Stimulated activated CD8-positive, alpha-beta memory T cell treated with anti-CD3 and anti-CD28 coated beads, Interleukin-4, amount 100 ng/mL, for 1 hour (primary cell): Measurements from ENCODE around the gene CDKN3.
A peak's percentile ranks its signal among the peaks of the same experiment; 100 is the strongest.
"Not testable (repeated sequence)": the region's sequence is repeated elsewhere in the genome, so short reads cannot be mapped to it uniquely, and the experiment has no call there.

Experiments
- DNase-seq, 2 donors: peaks; one replicate each; pipeline ENCODE4 v3.0.0-alpha.2; 2020; ENCODE audit warnings: low read depth in 2 of 2, low spot score in 1 of 2

Gene CDKN3

GRCh38 chr14:54423991-54424390 lies 27.2 kb downstream of the CDKN3 start:
- DNase-seq = no peak

DNA sequence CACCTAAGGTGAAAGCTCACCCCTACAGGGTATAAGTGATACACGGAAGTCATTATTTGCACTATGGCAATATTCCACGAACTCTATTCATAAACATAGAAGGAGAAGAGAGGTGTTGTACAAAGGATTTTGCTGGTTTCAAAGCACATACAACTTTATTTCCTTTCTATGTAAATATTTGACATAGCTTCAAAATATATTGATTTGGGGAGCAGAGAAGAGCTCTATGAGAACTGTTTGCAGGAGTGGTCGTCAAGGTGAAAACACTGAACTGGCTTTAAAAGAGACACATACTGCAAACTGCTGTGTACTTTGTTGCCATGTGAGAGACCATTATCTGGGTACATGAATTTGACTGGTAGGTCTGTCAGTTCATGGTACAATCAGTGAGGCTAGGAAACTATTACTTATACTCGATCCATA lies 27.7 kb downstream of the CDKN3 start:
- DNase-seq = no peak

DNA sequence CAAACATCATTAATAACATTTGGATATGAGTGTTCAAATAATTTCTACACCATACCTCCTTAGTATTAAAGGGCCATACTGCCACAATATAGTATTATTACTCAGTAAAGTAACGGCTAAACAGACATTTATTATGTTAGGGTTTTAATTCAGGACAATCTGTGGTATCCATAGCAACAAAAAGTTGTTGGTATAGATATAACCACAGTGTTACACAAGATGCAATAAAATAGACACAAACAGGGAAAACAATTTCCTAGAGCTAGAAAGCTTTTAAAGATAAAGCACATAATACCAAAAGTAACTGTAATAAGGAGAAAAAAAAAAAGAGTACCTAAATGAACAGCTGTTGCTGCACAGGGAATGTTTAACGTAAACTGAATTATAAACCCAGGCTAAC lies 28.3 kb downstream of the CDKN3 start:
- no peak for DNase-seq

DNA sequence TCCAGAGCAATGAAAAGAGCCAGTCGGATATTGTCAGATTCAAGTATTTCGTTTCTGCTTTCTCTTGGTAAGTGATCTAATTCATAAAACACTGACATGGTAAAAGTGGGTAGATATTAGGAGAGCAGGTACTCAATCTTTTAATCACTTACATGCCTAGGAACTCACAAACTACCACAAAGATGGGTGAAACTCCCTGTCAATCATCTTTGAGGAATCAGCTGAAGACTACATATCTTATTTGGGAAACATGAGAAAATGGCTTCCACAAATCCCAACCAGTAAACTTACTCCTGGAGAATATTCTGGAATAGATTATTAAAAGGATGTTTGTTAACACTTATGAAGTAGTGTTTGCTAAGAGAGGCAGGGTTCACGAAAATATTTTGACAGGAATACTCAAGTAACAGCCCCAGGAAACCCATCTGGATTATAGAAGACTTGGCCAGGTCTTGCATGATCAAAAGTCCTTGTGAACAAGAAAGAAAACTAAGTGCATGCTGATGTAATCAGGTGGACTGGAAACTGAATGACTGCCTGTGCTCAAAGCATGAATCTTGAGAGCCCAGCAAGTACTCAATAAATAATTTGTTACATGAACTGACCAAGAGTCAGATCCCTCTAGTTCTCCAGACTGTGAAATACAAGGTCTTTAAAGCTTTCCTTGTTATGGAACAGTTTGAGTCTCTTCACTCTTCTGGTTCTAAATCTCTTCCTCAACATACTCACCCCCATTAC lies 28.9 kb downstream of the CDKN3 start:
- DNase-seq = no peak

GRCh38 chr14:54427871-54428270 lies 31.1 kb downstream of the CDKN3 start:
- no peak for DNase-seq

DNA sequence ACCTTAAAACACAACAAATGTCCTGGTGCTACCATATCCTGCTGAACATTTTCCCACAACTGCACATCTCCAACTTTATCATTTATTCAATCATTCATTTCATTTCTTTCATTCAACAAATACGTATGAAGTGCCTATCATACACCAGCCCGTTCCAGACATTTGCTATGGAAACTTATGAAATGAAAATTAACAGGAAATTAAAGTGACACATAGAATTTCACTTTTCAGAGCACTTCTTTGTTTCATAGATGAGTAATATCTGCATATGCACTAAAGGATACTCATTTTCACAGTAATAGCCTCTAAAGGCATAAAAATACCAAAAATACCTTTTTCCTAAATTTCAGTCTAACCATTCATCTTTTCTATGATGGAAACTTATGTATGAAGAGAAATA lies 31.7 kb downstream of the CDKN3 start:
- no peak for DNase-seq

GRCh38 chr14:54435500-54435981 lies 38.7 kb downstream of the CDKN3 start:
- DNase-seq = no peak

DNA sequence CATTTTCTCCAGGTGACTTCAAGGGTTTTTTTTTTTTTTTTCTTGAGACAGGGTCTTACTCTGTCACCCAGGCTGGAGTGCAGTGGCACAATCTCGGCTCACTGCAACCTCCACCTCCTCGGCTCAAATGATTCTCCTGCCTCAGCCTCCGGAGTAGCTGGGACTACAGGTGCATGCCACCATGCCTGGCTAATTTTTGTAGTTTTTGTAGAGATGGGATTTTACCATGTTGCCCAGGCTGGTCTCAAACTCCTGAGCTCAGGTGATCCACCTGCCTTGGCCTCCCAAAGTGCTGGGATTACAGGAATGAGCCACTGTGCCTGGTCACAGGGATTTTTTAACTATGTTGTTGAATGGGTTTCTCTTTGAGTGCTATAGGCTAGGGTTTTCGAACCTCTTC lies 41.1 kb downstream of the CDKN3 start:
- DNase-seq = not testable (repeated sequence)

GRCh38 chr14:54438703-54439102 lies 41.9 kb downstream of the CDKN3 start:
- no peak for DNase-seq

DNA sequence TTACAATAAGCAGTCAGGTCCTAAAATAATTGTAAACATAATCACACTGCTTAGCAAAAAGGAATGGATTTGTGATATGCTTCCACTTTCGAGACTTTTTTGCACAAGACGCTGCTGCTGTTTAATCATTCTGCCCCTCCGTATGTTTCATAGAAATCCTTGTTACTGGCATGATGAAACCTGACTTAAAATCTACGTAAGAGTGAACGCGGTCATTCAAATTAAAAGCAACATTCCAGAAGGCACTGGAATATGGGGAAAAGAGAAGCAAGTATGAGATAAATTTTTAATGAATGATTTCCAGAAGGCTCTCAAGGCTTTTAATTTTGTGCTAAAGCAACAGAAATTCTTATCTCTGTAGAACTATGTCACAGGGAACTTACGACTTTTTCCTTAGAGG lies 43.2 kb downstream of the CDKN3 start:
- DNase-seq = no peak

DNA sequence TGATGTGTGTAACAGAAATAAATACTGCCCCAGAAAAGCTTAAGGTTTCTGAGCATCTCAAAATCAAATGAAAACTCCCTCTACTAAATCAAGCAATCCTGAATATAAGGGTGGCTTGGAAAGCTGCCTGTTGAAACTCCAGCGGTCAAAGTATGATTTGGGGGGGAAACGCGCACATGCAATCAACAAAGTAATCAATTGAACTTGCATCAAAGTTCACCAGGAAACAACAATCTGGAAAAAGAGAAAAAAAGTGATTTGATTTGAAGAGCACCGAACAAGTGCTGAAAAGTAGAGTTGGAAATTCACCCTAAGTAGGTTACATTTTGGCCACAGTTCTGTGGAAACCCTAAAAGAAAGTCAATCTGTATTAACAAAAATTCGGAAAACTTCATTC lies 43.7 kb downstream of the CDKN3 start:
- DNase-seq = no peak

DNA sequence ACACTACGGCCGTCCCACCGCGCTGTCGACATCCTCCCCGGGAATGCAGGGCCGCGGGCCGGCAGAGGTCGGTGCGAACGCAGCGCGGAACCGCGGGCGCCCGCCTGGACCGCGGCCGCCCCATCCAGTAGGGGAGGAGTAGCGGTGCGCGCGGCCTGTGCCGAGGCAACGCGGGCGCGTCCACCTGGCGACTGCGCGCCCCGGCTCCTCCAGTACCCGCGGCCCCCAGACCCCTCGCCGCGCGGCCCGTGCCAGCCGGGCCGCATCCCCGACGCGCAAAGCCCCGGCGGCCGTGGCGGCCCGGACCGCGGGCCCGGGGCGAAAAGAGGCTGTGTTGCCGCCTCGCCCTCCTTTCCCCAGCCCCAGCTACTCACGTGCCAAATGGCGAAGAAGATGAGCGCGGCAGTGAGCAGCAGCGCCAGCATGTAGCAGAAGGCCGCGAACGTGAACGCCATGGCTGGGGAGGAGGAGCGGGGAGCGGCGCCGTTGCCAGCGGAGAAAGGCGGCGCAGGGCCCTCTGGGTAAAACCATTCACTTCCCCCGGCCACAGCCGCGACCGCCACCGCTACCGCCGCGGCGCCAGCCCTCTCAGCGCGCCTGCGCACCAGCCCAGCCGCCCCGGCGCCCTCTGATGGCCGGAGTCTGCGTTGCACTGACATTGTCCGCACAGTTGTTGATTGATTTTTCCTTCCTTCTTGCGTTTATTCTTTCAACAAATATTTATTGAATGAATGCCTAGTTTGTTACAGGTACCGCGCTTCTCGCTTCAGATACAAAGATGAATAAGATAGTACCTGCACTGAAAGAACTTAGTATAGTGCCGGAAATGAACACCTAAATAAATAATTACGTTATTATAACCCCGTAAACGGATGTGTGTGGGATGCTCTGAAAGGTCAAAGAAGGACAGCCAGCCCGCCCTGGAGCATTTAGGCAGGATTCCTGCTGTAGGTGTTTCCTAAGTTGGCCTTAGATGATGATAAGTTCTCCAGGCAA lies 44.4 kb downstream of the CDKN3 start, which contains the start of gene CNIH1:
CNIH1 (minus strand) TSS at position 502 of the 996 bp plus-strand sequence; CDS start at position 455, 47 bp downstream.
- DNase-seq = peak; percentile 89 to 91

GRCh38 chr14:54442961-54443360 lies 46.2 kb downstream of the CDKN3 start:
- not testable (repeated sequence) for DNase-seq

- no peak for DNase-seq
These were observed 47.2 kb downstream of the CDKN3 start for GRCh38 chr14:54443981-54444380.

GRCh38 chr14:54444681-54445080 lies 47.9 kb downstream of the CDKN3 start:
- no peak for DNase-seq

DNA sequence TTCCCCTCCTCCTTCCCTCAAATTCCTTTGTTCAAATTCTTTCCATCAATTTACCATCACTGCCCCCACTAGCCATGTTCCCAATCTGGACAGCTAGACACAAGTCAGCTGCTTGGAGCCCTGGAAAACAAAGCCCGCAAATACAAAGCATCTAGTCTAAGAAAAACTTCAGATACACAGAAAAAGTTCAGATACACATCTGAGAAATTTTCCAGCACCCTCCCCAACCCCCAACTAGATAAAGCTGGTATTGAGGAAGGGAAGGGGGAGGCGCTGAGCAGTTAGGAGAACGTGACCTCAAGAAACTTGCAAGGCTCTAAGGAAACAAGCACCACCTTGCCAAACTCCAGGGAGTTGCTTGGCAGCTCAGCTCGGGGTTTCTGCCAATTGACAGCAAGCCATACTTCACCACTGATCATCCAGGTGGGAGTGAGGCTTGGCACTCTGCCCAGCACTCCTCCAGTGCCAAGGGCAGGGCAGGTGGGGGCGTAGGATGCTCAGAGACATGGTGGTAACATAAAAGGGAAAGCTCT lies 49.4 kb downstream of the CDKN3 start:
- DNase-seq = no peak

- no peak for DNase-seq
These were observed 50.5 kb downstream of the CDKN3 start for GRCh38 chr14:54447231-54447692.

GRCh38 chr14:54450535-54450934 lies 53.7 kb downstream of the CDKN3 start:
- DNase-seq = no peak

GRCh38 chr14:54451121-54451601 lies 54.4 kb downstream of the CDKN3 start:
- no peak for DNase-seq

DNA sequence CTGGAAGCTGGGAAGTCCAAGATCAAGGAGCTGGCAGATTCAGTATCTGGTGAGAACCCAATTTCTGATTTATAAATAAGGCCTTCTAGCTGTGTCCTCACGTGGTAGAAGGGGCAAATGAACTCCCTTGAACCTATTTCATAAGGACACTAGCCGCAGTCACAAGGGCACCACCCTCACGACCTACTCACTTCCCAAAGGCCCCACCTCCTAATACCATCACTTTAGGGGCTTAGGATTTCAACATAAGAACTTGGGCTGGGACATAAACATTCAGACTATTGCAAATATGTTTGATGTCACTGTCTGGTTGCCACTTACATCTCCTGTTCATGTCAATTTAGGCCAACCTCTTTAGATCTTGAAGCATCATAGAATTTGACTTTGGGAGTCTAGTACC lies 55.2 kb downstream of the CDKN3 start:
- no peak for DNase-seq

GRCh38 chr14:54453252-54453651 lies 56.4 kb downstream of the CDKN3 start:
- DNase-seq = no peak
